Kidney tubule cell (primary cell): ENCODE data around the gene THADA.
"Not testable (repeated sequence)": the region's sequence is repeated elsewhere in the genome, so short reads cannot be mapped to it uniquely, and the experiment has no call there.

Source experiments
- DNase-seq: peaks from one replicate; pipeline ENCODE4 v3.0.0-alpha.2; 2018; ENCODE audit warnings: low spot score

The THADA gene

DNA sequence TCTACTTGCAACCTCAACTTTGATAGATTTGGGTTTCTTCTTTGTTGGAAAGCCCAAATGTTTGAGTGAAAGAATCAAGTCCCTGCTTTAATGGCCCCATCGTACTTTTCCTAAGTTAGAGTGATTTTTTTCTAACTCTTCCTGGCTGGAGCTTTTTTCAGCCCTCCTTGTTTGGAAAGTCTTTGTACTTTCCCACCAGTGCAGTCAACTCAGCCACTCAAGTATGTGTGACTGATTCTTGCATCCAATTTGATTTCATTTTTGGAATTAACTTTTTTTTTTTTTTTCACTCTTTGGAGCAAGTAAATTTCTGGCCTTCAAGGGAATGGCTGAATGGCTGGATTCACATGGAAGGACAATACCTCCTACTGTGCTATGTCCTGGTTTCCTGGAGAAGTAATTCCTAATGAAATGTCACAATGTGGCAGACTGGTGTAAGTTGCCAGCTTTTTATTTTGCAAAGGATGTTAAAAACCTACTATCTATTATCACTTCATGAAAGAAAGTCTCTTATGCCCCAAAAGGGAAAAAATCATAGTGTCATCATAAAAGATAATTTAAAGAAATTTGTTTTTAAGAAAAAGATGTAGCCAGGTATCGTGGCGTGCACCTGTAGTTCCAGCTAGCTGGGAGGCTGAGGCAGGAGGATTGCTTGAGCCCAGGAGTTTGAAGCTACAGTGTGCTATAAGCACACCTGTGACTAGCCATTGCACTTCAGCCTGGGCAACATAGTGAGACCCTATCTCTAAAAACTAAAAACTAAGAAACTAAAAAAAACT lies 293.5 kb downstream of the THADA start:
- DNase-seq: peak; percentile 48

- DNase-seq: peak; percentile 66
Observed at GRCh38 chr2:43300781-43301583, 294.9 kb downstream of the THADA start.

- DNase-seq: no peak
Observed at GRCh38 chr2:43300222-43300621, 295.6 kb downstream of the THADA start.

DNA sequence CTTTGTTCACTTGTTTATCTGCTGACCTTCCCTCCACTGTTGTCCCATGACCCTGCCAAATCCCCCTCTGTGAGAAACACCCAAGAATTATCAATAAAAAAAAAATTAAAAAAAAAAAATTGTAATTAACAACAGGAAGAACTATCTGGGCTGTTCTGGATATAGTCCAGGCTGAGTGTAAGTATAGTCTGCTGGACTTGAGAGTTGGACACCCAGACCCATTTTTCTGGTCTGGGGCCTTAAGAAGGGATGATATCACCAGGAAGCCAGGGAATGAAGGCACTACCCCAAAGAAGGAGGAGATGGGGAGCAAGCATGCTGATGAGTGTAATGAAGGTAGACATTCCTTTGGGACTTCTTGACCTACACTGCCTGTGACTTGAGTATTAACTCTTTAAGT lies 297.3 kb downstream of the THADA start:
- DNase-seq: no peak

- DNase-seq: not testable (repeated sequence)
Observed at GRCh38 chr2:43297740-43298139, 298.1 kb downstream of the THADA start.

DNA sequence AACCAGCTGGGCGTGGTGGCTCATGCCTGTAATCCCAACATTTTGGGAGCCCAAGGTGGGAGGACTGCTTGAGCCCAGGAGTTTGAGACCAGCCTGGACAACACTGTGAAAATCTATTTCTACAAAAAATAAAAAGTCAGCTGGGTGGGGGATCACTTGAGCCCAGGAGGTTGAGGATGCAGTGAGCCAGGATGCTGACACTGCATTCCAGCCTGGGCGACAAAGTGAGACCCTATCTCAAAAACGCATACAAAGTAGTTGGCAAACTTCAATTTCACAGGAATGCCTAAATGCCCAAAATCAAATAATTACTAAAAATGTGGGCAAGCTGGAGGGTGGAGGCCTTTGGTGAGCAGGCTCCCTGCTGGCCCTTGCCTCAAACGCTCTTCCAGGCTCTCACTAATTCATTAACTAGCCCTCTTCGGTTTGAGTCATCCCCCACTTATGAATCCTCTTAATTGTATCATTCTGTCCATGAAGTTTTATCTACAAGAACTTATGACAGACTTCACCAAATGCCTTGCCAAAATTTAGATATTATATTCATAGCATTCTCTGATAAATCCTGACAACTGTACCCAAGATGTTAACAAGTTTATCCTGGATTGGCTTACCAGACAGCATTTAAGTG lies 300.8 kb downstream of the THADA start:
- peak; percentile 62 for DNase-seq

- DNase-seq: peak; percentile 96
Observed at GRCh38 chr2:43293744-43294695, 301.8 kb downstream of the THADA start.

- no peak for DNase-seq
Observed at GRCh38 chr2:43292851-43293743, 302.7 kb downstream of the THADA start.

DNA sequence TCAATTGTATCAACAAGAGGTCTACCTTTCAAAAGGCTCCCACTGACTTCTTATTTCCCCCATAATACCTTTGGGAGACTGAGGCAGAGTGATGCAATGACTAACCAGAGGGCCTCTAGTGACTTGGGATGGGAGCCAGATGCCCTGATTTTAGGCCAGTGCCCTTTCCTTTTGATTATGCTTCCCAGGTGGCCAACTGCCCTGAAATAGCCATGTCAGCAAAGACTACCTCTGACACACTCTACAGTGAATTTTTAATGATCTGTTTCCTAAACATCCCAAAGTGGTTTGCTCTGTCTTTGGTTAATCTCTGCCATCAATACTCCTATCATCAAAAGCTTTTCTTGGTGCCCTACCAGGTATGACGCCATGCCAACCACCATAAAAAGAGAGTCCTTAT lies 303.5 kb downstream of the THADA start:
- DNase-seq: no peak

- DNase-seq: no peak
Observed at GRCh38 chr2:43289331-43289730, 306.5 kb downstream of the THADA start.

DNA sequence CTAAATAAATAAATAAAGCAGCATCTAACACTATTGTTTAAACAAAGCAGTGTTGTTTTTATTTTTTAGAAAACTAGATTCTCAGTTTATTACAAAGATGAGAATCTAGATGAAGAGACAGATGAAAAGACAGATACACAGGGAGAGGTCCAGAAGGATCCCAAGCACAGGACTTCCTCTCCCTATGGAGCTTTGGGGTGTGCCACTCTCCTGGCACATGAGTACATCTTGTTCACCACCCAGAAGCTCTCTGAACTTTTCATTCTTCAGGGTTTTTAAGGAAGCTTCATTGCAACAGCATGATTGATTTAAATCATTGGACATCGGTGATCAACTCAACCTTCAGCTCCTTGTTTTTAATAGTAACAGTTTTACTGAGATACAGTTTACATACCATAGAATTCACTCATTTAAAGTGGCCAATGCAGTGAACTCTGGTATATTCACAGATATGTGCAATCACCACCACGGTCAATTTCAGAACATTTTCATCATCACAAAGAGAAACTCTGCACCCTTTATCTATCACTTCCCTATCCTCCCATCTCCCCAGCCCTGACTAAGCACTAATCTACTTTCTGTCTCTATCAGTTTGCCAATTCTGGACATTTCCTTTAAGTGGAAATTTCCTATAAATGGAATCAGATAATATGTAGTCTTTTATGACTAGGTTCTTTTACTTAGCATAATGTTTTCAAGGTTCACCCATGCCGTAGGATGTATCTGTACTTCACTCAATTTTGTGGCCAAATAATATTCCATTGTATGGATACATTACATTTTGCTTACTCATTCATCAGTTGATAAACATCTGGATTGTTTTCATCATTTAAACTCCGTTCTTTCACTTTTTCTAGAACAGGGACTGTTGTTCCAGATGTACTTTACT lies 307.2 kb downstream of the THADA start:
- DNase-seq: no peak

GRCh38 chr2:43285987-43286386 lies 309.9 kb downstream of the THADA start:
- no peak for DNase-seq

GRCh38 chr2:43284967-43285366 lies 310.9 kb downstream of the THADA start:
- DNase-seq: no peak

GRCh38 chr2:43284347-43284746 lies 311.5 kb downstream of the THADA start:
- not testable (repeated sequence) for DNase-seq

GRCh38 chr2:43280994-43281393 lies 314.8 kb downstream of the THADA start:
- no peak for DNase-seq

GRCh38 chr2:43279317-43279840 lies 316.5 kb downstream of the THADA start:
- no peak for DNase-seq

DNA sequence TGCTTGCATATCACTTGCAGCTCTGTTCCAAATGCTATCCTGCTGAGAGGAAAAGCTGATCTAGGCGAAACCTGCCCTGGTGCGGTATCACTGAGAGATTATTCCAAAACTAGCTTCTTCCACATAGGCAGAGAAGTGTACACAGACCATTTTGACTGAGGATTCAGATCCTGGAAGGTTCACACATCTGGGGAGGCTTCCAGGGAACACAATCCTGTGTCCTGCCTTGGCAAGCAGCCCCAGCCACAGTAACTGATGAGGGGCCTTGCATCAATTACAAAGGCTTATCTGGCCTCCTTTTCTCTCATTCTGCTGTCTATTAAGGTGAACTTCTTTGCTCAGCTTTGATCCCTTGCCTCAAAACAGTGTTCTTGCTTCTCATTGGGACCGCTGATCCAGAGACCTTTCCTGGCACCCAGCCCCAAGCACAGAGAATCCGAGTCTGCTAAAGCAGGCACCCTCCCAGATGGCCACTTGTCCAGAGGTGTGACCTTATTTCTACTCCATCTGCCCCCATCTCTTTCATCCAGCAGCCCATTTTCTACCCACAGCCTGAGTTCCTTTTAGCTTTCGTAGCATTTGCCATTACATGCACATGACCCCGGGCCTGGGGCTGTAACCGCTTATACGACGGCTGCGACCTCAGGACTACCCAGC lies 317.1 kb downstream of the THADA start:
- no peak for DNase-seq

DNA sequence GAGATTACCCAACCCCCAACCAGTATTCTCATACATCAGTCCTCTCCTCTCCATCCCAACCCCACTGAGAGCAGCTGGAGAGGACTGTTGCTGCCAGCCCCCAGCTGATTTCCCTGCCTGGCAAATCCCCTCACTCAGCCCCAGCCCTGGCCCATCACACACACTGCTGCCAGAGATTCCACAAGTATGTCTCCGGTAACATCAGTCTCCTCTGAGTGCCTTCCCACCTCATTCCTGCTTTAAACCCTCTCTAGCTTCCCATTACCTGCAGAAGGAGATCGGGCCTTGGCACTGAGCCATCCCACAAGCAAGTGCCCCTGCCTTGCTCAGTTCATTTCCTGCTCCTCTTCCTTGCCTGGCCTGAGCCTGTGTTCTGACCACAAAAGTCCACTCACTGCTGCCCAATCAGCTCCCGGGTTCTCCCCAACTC lies 318.9 kb downstream of the THADA start:
- peak; percentile 92 for DNase-seq
